ENCODE measurements around the gene HYPK.

HYPK gene

GRCh38 chr15:43845421-43845820, 45.0 kb downstream of the HYPK start:
- TF ChIP-seq, protein P1, sequence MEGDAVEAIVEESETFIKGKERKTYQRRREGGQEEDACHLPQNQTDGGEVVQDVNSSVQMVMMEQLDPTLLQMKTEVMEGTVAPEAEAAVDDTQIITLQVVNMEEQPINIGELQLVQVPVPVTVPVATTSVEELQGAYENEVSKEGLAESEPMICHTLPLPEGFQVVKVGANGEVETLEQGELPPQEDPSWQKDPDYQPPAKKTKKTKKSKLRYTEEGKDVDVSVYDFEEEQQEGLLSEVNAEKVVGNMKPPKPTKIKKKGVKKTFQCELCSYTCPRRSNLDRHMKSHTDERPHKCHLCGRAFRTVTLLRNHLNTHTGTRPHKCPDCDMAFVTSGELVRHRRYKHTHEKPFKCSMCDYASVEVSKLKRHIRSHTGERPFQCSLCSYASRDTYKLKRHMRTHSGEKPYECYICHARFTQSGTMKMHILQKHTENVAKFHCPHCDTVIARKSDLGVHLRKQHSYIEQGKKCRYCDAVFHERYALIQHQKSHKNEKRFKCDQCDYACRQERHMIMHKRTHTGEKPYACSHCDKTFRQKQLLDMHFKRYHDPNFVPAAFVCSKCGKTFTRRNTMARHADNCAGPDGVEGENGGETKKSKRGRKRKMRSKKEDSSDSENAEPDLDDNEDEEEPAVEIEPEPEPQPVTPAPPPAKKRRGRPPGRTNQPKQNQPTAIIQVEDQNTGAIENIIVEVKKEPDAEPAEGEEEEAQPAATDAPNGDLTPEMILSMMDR (IDR thresholded peaks at IDR 0.05; ENCODE audit: low read depth, low read length) = no peak
- DNase-seq (ENCODE audit: extremely low read depth, low read depth) = no peak

- TF ChIP-seq, protein P1 (IDR thresholded peaks at IDR 0.05; ENCODE audit: low read depth, low read length) = no peak
- DNase-seq (ENCODE audit: extremely low read depth, low read depth) = no peak
Measured at GRCh38 chr15:43851251-43851650, 50.9 kb downstream of the HYPK start.

- DNase-seq (ENCODE audit: extremely low read depth, low read depth) = no peak
- TF ChIP-seq, protein P1 (IDR thresholded peaks at IDR 0.05; ENCODE audit: low read depth, low read length) = no peak
Measured at GRCh38 chr15:43852607-43853006, 52.2 kb downstream of the HYPK start.

All from AG09319 (cell line).